ENCODE data around the gene SPAG9. TPM values are rescaled to one million over a fixed set of nuclear protein-coding genes. Genes with fewer than 3 reads are reported as not detected.

Gene SPAG9
- total RNA-seq, 1 experiment from 2014 or later = 78.5 TPM

- Mint-ChIP-seq H3K27me3 (ENCODE audit: insufficient read depth, unreplicated experiment) (no peaks in the 10 kb centered on the region), H3K9me3 (ENCODE audit: unreplicated experiment) (no peaks in the 10 kb centered on the region), H3K4me1 (ENCODE audit: insufficient read depth, unreplicated experiment) (peaks cover 9% of the 10 kb centered on the region), H3K4me3 (ENCODE audit: unreplicated experiment) (no peak overlapping the region), H3K36me3 (ENCODE audit: insufficient read depth, unreplicated experiment) (peaks cover 80% of the 10 kb centered on the region), H3K27ac (ENCODE audit: low read depth, unreplicated experiment) (no peak overlapping the region)
- no peak for DNase-seq (ENCODE audit: unreplicated experiment)
- TF ChIP-seq CTCF (IDR thresholded peaks at IDR 0.05; ENCODE audit: unreplicated experiment) = no peak
- TSS peak; percentile 32 for BruUV-seq (replicated peaks)
- POLR2A ChIA-PET = interaction anchor here (0.9 to 1.3 kb wide), 2 partner anchors 16 to 296 kb away, joined by 3 read pairs; no protein-coding TSS in a partner anchor
- CTCF ChIA-PET = interaction anchor here (0.6 to 1.8 kb wide), 3 partner anchors 8 to 161 kb away, joined by 3 to 5 read pairs (median 4); partner anchors contain the start of gene NME1
- intact Hi-C loops (cut with micrococcal nuclease) = no loop called here
Measured at GRCh38 chr17:51161541-51161940, 40.9 kb upstream of the SPAG9 start.

- H3K36me3 Mint-ChIP-seq (ENCODE audit: insufficient read depth, unreplicated experiment) = peaks cover 84% of the 10 kb centered on the region
- intact Hi-C loops (cut with micrococcal nuclease) = no loop called here
- BruUV-seq (replicated peaks) = no TSS peak
- no peaks in the 10 kb centered on the region for H3K4me1 Mint-ChIP-seq (ENCODE audit: insufficient read depth, unreplicated experiment)
- H3K4me3 Mint-ChIP-seq (ENCODE audit: unreplicated experiment) = no peak overlapping the region
- DNase-seq (ENCODE audit: unreplicated experiment) = no peak
- TF ChIP-seq CTCF (IDR thresholded peaks at IDR 0.05; ENCODE audit: unreplicated experiment) = no peak
- POLR2A ChIA-PET = interaction anchor here (1.1 to 1.3 kb wide), 2 partner anchors 39 to 40 kb away, joined by 3 to 4 read pairs; partner anchors contain the start of gene SPAG9
- no peaks in the 10 kb centered on the region for H3K9me3 Mint-ChIP-seq (ENCODE audit: unreplicated experiment)
- CTCF ChIA-PET = interaction anchor here (0.5 to 0.6 kb wide), 2 partner anchors 27 to 103 kb away, joined by 3 to 6 read pairs; no protein-coding TSS in a partner anchor
- no peaks in the 10 kb centered on the region for H3K27me3 Mint-ChIP-seq (ENCODE audit: insufficient read depth, unreplicated experiment)
- H3K27ac Mint-ChIP-seq (ENCODE audit: low read depth, unreplicated experiment) = no peak overlapping the region
Measured at GRCh38 chr17:51159604-51160003, 38.9 kb upstream of the SPAG9 start.

GRCh38 chr17:51155416-51155815 is 34.7 kb upstream of the SPAG9 start:
- BruUV-seq (replicated peaks) = no TSS peak
- TF ChIP-seq CTCF (IDR thresholded peaks at IDR 0.05; ENCODE audit: unreplicated experiment) = no peak
- no peaks in the 10 kb centered on the region for H3K27me3 Mint-ChIP-seq (ENCODE audit: insufficient read depth, unreplicated experiment)
- intact Hi-C loops (cut with micrococcal nuclease) = no loop called here
- H3K27ac Mint-ChIP-seq (ENCODE audit: low read depth, unreplicated experiment) = no peak overlapping the region
- H3K36me3 Mint-ChIP-seq (ENCODE audit: insufficient read depth, unreplicated experiment) = peaks cover 49% of the 10 kb centered on the region
- ChIA-PET POLR2A (interaction anchor here (1.2 to 7.5 kb wide), 3 partner anchors 10 to 70 kb away, joined by 4 to 145 read pairs (median 58); partner anchors contain the start of genes NME2 and SPAG9), CTCF (interaction anchor here (1.3 to 1.9 kb wide), 4 partner anchors 10 to 302 kb away, joined by 4 to 9 read pairs (median 6); no protein-coding TSS in a partner anchor)
- H3K4me1 Mint-ChIP-seq (ENCODE audit: insufficient read depth, unreplicated experiment) = no peaks in the 10 kb centered on the region
- H3K9me3 Mint-ChIP-seq (ENCODE audit: unreplicated experiment) = no peaks in the 10 kb centered on the region
- no peak for DNase-seq (ENCODE audit: unreplicated experiment)
- no peak overlapping the region for H3K4me3 Mint-ChIP-seq (ENCODE audit: unreplicated experiment)

- ChIA-PET POLR2A (interaction anchor here (0.7 to 7.5 kb wide), 9 partner anchors 9 to 302 kb away, joined by 3 to 145 read pairs (median 6); partner anchors contain the start of genes MBTD1, NME2, SPAG9 and UTP18), CTCF (interaction anchor here (0.7 to 2.7 kb wide), 10 partner anchors 8 to 301 kb away, joined by 3 to 83 read pairs (median 5); partner anchors contain the start of gene SPAG9)
- Mint-ChIP-seq H3K9me3 (ENCODE audit: unreplicated experiment) (no peaks in the 10 kb centered on the region), H3K27me3 (ENCODE audit: insufficient read depth, unreplicated experiment) (no peaks in the 10 kb centered on the region), H3K4me3 (ENCODE audit: unreplicated experiment) (no peak overlapping the region), H3K4me1 (ENCODE audit: insufficient read depth, unreplicated experiment) (no peaks in the 10 kb centered on the region), H3K36me3 (ENCODE audit: insufficient read depth, unreplicated experiment) (peaks cover 37% of the 10 kb centered on the region), H3K27ac (ENCODE audit: low read depth, unreplicated experiment) (no peak overlapping the region)
- no peak for DNase-seq (ENCODE audit: unreplicated experiment)
- TSS peak; percentile 49 for BruUV-seq (replicated peaks)
- TF ChIP-seq CTCF (IDR thresholded peaks at IDR 0.05; ENCODE audit: unreplicated experiment) = no peak
- intact Hi-C loops (cut with micrococcal nuclease) = loop anchor here (5.0 kb wide), 2 partner anchors 202 to 287 kb away; partner anchors contain the start of gene TOB1
Measured at GRCh38 chr17:51154176-51154575, 33.5 kb upstream of the SPAG9 start.
